Endothelial cell of umbilical vein (primary cell): ENCODE data around the gene QSER1. TPM values are rescaled to one million over a fixed set of nuclear protein-coding genes. Genes with fewer than 3 reads are reported as not detected.

Experiments
- BruUV-seq: library from RNA; stranded (reverse); fragments of 400-500 nt; replicated peaks from 2 replicates; lab custom pipeline; 2021; lab: Mats Ljungman, UMichigan
- CTCF ChIA-PET: fragments of 300-600, 350-600 bp; sonication (Branson Sonifier 250); formaldehyde crosslinking; loops from one replicate; lab custom pipeline; 2021; ENCODE audit warnings: antibody characterized with exemption, inconsistent platforms; lab: Charles Lee
- POLR2A ChIA-PET: fragments of 300-600, 350-600 bp; sonication (Branson Sonifier 250); formaldehyde crosslinking; loops from one replicate; lab custom pipeline; 2021; ENCODE audit warnings: antibody characterized with exemption, inconsistent platforms; lab: Charles Lee
- DNase-seq: peaks from one replicate; pipeline ENCODE4 v3.0.0-alpha.2; 2011; ENCODE audit warnings: low read depth, low spot score
- FAIRE-seq: peaks from 2 replicates; lab custom pipeline; 2011; peaks lifted over from hg19 to GRCh38; lab: Jason Lieb, UNC
- H2AFZ ChIP-seq: 2 replicates; pipeline ENCODE4 v1.6.0; 2012; ENCODE audit warnings: low read depth, low read length, control low read depth, inconsistent platforms
- H3K27ac ChIP-seq: 2 replicates; pipeline ENCODE4 v1.5.1; 2011; ENCODE audit warnings: low read depth, mild to moderate bottlenecking, control low read depth, low read length, moderate library complexity; ENCODE audit not compliant: insufficient read depth
- H3K27me3 ChIP-seq, 2 experiments: 2 replicates each; pipeline versions ENCODE4 v1.6.0 to v1.6.1; 2011; ENCODE audit warnings: low read length in 2 of 2, mixed read lengths in 1 of 2; ENCODE audit not compliant: control insufficient read depth in 2 of 2, insufficient read depth in 2 of 2
- H3K36me3 ChIP-seq, 2 experiments: 2 replicates in 1 of 2; 3 replicates in 1 of 2; pipeline ENCODE4 v1.5.1; 2011; ENCODE audit warnings: low read length in 2 of 2, mild to moderate bottlenecking in 1 of 2, moderate library complexity in 1 of 2; ENCODE audit not compliant: control insufficient read depth in 2 of 2, insufficient read depth in 2 of 2; ENCODE audit errors: extremely low read depth in 1 of 2
- H3K4me1 ChIP-seq: 3 replicates; pipeline ENCODE4 v1.5.1; 2011; ENCODE audit warnings: mild to moderate bottlenecking, low read length; ENCODE audit not compliant: control insufficient read depth, insufficient read depth; ENCODE audit errors: extremely low read depth
- H3K4me2 ChIP-seq: 2 replicates; pipeline ENCODE4 v1.6.1; 2011; ENCODE audit warnings: low read length, control low read depth, mixed read lengths; ENCODE audit not compliant: insufficient read depth
- H3K4me3 ChIP-seq, 3 experiments: fragments of 200-600 bp in 1 of 3; sonication (generic), shearing (Covaris generic) in 1 of 3; replicated peaks in 1 of 3; 2 replicates each; pipeline ENCODE4 v1.5.1; 2011 to 2016; ENCODE audit warnings: control low read depth in 3 of 3, low read length in 3 of 3, mild to moderate bottlenecking in 2 of 3, inconsistent platforms in 1 of 3, low read depth in 1 of 3, moderate library complexity in 1 of 3; ENCODE audit not compliant: insufficient read depth in 1 of 3
- H3K79me2 ChIP-seq: 2 replicates; pipeline ENCODE4 v1.6.0; 2012; ENCODE audit warnings: low read length, inconsistent platforms; ENCODE audit not compliant: control insufficient read depth, insufficient read depth
- H3K9ac ChIP-seq: replicated peaks from 2 replicates; pipeline ENCODE3; 2011; ENCODE audit warnings: low read length, control low read depth; ENCODE audit not compliant: insufficient read depth; ENCODE audit errors: extremely low read depth
- H3K9me1 ChIP-seq: replicated peaks from 3 replicates; pipeline ENCODE4 v1.6.0; 2011; ENCODE audit warnings: mild to moderate bottlenecking, low read length; ENCODE audit not compliant: control insufficient read depth, insufficient read depth; ENCODE audit errors: extremely low read depth
- H3K9me3 ChIP-seq: replicated peaks from 2 replicates; pipeline ENCODE4 v1.5.1; 2012; ENCODE audit warnings: low read length, inconsistent platforms; ENCODE audit not compliant: control insufficient read depth, insufficient read depth
- H4K20me1 ChIP-seq: replicated peaks from 2 replicates; pipeline ENCODE3; 2011; ENCODE audit warnings: mild to moderate bottlenecking, low read length; ENCODE audit not compliant: control insufficient read depth, insufficient read depth; ENCODE audit errors: extremely low read depth
- CTCF ChIP-seq, 2 donors: IDR thresholded peaks; 1 replicate in 1 of 2; 2 replicates in 1 of 2; pipeline ENCODE4 v1.5.1; 2011; ENCODE audit warnings: low read length in 2 of 2, mild to moderate bottlenecking in 2 of 2, moderate library complexity in 2 of 2, control low read depth in 1 of 2, inconsistent platforms in 1 of 2, low read depth in 1 of 2; ENCODE audit not compliant: insufficient read depth in 1 of 2; ENCODE audit errors: extremely low read depth in 1 of 2
- EZH2 ChIP-seq: IDR thresholded peaks from 2 replicates; pipeline ENCODE4 v1.6.1; 2012; ENCODE audit warnings: borderline replicate concordance, low read depth, mild to moderate bottlenecking, moderate library complexity, low read length, inconsistent platforms; ENCODE audit not compliant: severe bottlenecking
- FOS ChIP-seq: IDR thresholded peaks from 2 replicates; pipeline ENCODE4 v1.6.1; 2011; ENCODE audit warnings: mild to moderate bottlenecking, low read length, moderate library complexity, borderline replicate concordance; ENCODE audit not compliant: insufficient read depth
- GATA2 ChIP-seq: IDR thresholded peaks from 2 replicates; pipeline ENCODE4 v1.7.0; 2011; ENCODE audit warnings: low read depth, mild to moderate bottlenecking, moderate library complexity, mixed read lengths, low read length; ENCODE audit not compliant: insufficient read length, insufficient read depth
- JUN ChIP-seq: IDR thresholded peaks from 2 replicates; pipeline ENCODE4 v1.6.1; 2011; ENCODE audit warnings: borderline replicate concordance, low read depth; ENCODE audit not compliant: insufficient read length, insufficient read depth
- MYC ChIP-seq: IDR thresholded peaks from one replicate; pipeline ENCODE4 v1.6.1; 2011; ENCODE audit warnings: mild to moderate bottlenecking, low read depth, low read length
- POLR2A ChIP-seq: IDR thresholded peaks from 2 replicates; pipeline ENCODE4 v1.6.1; 2012; ENCODE audit warnings: low read depth, mild to moderate bottlenecking, control low read depth, low read length
- POLR2AphosphoS5 ChIP-seq: IDR thresholded peaks from 2 replicates; pipeline ENCODE4 v1.6.1; 2012; ENCODE audit warnings: low read depth, mild to moderate bottlenecking, control low read depth, low read length, moderate library complexity; ENCODE audit not compliant: insufficient read depth
- dilution Hi-C: fragments of 300-500 bp; cut with MboI; formaldehyde crosslinking; loops from one replicate; pipeline ENCODE4 v1.15.0; 2019; ENCODE audit warnings: low sequenced_read_pairs; ENCODE audit not compliant: extremely low pct_ligation_motif_present
- intact Hi-C: fragments of 100-400 bp; cut with micrococcal nuclease; formaldehyde crosslinking; loops from one replicate; pipeline ENCODE4 v1.10.0; 2022
- polyA plus RNA-seq, 4 experiments: library from polyadenylated mRNA; depleted of rRNA in 3 of 4; stranded (reverse) in 3 of 4; unstranded in 1 of 4; fragments of >200 nt; gene quantifications; 2 replicates each; pipeline versions ENCODE4 v1.2.1 to v1.2.3, GENCODE V29; 2011 to 2012; ENCODE audit warnings: missing spikeins in 1 of 4
- total RNA-seq: library from RNA; stranded (reverse); gene quantifications from 2 replicates; pipeline ENCODE4 v1.2.3, GENCODE V29; 2021
- TF ChIP-seq, protein P1 (sequence below): IDR thresholded peaks from 2 replicates; pipeline ENCODE4 v1.6.1; 2011; ENCODE audit not compliant: insufficient read depth, insufficient read length

The QSER1 gene
- total and polyA plus RNA-seq, 2 donors (not counting 3 experiments of a cell fraction or from before 2014, with no cell fraction given) = 5.5 to 36.6 TPM

- CTCF ChIA-PET = interaction anchor here (1.1 to 1.7 kb wide), 5 partner anchors 8 to 22 kb away, joined by 3 to 6 read pairs (median 4); partner anchors contain the start of gene TCP11L1
- Histone ChIP-seq H3K9ac (no peak overlapping the region), H2AFZ (no peak overlapping the region), H3K27ac (no peak overlapping the region), H3K9me3 (no peaks in the 10 kb centered on the region), H3K9me1 (no peaks in the 10 kb centered on the region), H3K4me2 (no peak overlapping the region), H3K27me3 (peaks cover 15 to 37% of the 10 kb centered on the region in 2 experiments), H3K36me3 (no peaks in the 10 kb centered on the region), H4K20me1 (no peaks in the 10 kb centered on the region), H3K4me1 (no peaks in the 10 kb centered on the region), H3K4me3 (no peak overlapping the region), H3K79me2 (no peaks in the 10 kb centered on the region)
- POLR2A ChIA-PET = no interaction called here
- DNase-seq (no peak), FAIRE-seq (no peak)
- no TSS peak for BruUV-seq
- intact Hi-C loops (no loop called here), dilution Hi-C loops (no loop called here)
- TF ChIP-seq POLR2A = no peak
- no peak for TF ChIP-seq FOS
- no peak for TF ChIP-seq POLR2AphosphoS5
- no peak for TF ChIP-seq MYC
- TF ChIP-seq, protein P1, sequence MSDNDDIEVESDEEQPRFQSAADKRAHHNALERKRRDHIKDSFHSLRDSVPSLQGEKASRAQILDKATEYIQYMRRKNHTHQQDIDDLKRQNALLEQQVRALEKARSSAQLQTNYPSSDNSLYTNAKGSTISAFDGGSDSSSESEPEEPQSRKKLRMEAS = no peak
- TF ChIP-seq GATA2 = no peak
- TF ChIP-seq JUN = no peak
- TF ChIP-seq CTCF (IDR thresholded peaks at IDR 0.05; ENCODE audit: extremely low read depth in 1 of 2, insufficient read depth in 1 of 2, low read depth in 1 of 2, low read length in 2 of 2) = no peak
- TF ChIP-seq EZH2 = no peak
These were observed 129.3 kb downstream of the QSER1 start for GRCh38 chr11:33021937-33022336.
